NCI-H446 treated with DMSO at 0.1 percent for 48 hours (cell line): ENCODE measurements around the gene FRMD4A.
"Not testable (repeated sequence)": the region's sequence is repeated elsewhere in the genome, so short reads cannot be mapped to it uniquely, and the experiment has no call there.

Experiments
- DNase-seq: peaks from one replicate; lab custom pipeline; 2025; lab: John Stamatoyannopoulos, UW

The FRMD4A gene

GRCh38 chr10:13848520-13849445, 481.9 kb downstream of the FRMD4A start:
- peak; percentile 28 for DNase-seq

GRCh38 chr10:13847201-13847631, 483.5 kb downstream of the FRMD4A start:
- no peak for DNase-seq

DNA sequence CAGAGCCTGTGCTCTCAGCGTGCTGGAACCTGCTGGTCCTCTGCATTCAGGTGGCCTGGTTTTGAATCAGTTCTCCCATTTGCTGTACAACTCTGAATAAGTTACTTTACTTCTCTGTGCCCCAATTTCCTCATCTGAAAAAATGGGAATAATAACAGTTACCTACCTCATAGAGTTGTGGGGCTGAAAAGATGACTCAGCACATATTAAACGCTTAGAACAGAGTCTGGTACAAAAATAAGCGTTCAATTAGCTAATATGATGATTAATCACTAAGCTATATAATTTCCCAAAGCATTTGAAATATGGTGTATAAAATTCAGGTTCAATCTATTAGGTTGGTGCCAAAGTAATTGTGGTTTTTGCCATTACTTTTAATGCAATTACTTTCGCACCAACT, 484.8 kb downstream of the FRMD4A start:
- no peak for DNase-seq

DNA sequence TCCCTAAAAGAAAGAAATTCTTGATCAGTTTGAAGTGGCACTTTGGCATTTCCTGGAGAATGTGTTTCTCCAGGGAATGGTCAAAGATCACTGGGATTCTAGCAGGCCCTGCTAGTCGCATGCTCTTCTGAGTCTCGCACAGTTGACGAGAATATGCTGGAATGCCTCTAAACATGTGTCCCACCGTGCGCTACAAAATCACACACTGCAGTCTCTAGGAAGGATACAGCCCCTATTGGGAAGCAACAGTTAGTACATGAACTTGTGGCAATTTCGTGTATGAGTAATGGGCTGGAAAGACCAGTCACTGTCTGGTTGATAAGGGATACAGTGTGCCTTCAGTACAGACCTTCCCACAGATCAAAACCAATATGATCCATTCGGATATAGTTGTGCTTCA, 486.1 kb downstream of the FRMD4A start:
- DNase-seq: no peak

GRCh38 chr10:13842117-13842516, 488.6 kb downstream of the FRMD4A start:
- no peak for DNase-seq

GRCh38 chr10:13840036-13840435, 490.7 kb downstream of the FRMD4A start:
- DNase-seq: no peak

- no peak for DNase-seq
These were observed 491.2 kb downstream of the FRMD4A start for GRCh38 chr10:13839430-13839990.

GRCh38 chr10:13839030-13839429, 491.7 kb downstream of the FRMD4A start:
- DNase-seq: no peak

GRCh38 chr10:13837966-13838365, 492.8 kb downstream of the FRMD4A start:
- DNase-seq: no peak

GRCh38 chr10:13834581-13835286, 496.0 kb downstream of the FRMD4A start:
- no peak for DNase-seq

GRCh38 chr10:13831711-13832141, 499.0 kb downstream of the FRMD4A start:
- no peak for DNase-seq

DNA sequence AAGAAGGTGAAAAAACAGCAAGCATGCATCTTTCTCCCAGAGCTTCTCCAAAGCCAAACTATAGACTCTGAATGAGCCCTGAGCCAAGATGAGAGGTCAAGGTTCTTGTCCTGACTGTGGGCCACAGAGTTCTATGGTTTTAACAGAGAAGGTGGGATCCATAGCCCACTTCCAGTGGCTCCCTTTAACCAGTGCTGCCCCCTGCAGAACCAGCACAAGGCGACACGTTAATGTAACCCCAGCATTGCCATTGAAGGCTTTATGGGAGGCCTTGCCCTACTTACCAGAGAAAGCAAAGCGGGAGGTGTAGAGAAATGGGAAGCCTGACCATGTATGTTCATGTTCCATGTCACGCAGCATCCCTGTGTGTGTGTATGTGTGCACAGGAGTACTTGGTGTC, 500.3 kb downstream of the FRMD4A start:
- DNase-seq: no peak

DNA sequence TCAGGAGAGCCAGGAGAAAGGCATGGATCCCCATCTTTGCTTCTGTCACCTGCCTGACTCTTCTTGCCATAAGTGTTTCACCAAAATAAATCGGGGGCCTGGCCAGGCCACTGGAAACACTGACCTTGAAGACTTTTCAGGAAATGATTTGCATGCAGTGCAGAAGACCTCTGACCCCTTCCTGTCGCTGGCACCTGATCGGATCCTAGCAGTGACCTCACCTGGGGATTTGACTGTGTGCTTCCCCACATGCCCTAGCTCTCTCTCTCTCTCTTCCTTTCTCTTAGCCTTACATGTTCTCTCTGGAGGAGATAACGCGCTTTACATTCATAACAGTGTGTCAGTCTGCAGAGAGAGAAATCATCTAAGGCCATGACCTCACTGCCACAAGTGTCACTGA, 500.9 kb downstream of the FRMD4A start:
- no peak for DNase-seq

- not testable (repeated sequence) for DNase-seq
These were observed 502.4 kb downstream of the FRMD4A start for GRCh38 chr10:13828284-13828683.

GRCh38 chr10:13827076-13827797, 503.5 kb downstream of the FRMD4A start:
- DNase-seq: no peak

GRCh38 chr10:13823709-13824405, 506.9 kb downstream of the FRMD4A start:
- DNase-seq: peak; percentile 11

- peak; percentile 69 for DNase-seq
These were observed 507.5 kb downstream of the FRMD4A start for GRCh38 chr10:13823096-13823708.

GRCh38 chr10:13822490-13822889, 508.2 kb downstream of the FRMD4A start:
- DNase-seq: no peak

- DNase-seq: no peak
These were observed 509.8 kb downstream of the FRMD4A start for GRCh38 chr10:13820964-13821337.

DNA sequence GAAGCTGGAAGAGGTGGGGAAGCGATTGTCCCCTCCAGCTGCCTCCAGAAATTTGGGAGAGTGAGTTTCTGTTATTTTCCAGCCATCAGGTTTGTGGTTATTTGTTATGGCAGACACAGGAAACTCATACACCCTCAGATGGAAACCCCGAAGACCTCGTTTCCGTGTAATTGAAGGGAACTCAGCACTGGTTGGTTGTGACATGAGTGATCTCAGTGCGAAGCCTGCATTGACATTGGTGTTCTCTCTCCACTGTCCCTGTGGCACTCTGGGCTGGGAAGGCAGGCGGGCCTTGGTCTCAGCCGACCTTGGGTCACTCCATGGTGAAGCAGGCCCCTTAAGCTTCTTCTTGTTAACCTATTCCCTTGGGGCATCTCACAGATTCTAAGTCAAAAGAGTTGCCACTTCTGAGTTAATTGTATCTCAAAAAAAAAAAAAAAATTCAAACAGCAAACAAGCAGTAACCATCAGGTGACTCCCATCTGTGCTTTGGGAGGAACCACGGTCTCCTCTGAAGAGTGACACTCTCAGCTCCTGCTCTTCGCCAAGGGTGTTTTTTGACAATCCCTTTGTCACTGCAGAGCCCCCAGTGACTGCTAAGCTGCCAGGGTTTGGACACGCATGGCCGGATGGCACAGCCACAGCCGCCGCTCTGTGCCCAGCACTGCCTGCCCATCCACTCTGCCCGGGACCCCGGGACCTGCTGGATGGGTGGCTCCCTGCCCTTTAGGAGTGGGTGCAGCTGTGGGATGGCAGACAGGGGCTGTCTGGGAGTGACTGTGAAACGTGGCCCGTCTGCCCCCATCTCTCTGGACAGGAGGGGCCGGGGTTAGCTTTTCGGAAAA, 510.4 kb downstream of the FRMD4A start:
- no peak for DNase-seq
